ENCODE results near the gene PRRT1.
A peak's percentile ranks its signal among the peaks of the same experiment; 100 is the strongest.

The PRRT1 gene

GRCh38 chr6:32128751-32129296, 22.9 kb downstream of the PRRT1 start:
- TF ChIP-seq EGR1 (IDR thresholded peaks at IDR 0.05) (no peak), FOXM1 (IDR thresholded peaks at IDR 0.05; ENCODE audit: borderline replicate concordance, low read depth) (no peak), CEBPB (IDR thresholded peaks at IDR 0.05) (no peak), MAX (IDR thresholded peaks at IDR 0.05) (no peak), EP300 (IDR thresholded peaks at IDR 0.05; ENCODE audit: borderline replicate concordance) (no peak), TAF1 (IDR thresholded peaks at IDR 0.05; ENCODE audit: low read depth) (no peak), NFIC (IDR thresholded peaks at IDR 0.05) (no peak), ZBTB7A (IDR thresholded peaks at IDR 0.05; ENCODE audit: low read depth) (no peak), REST (IDR thresholded peaks at IDR 0.05; ENCODE audit: low read depth) (no peak), TEAD4 (IDR thresholded peaks at IDR 0.05) (no peak), USF1 (IDR thresholded peaks at IDR 0.05) (no peak), RAD21 (IDR thresholded peaks at IDR 0.05; ENCODE audit: low read depth) (no peak), TCF12 (IDR thresholded peaks at IDR 0.05; ENCODE audit: low read depth) (no peak), CREB1 (IDR thresholded peaks at IDR 0.05; ENCODE audit: low read depth) (no peak), YY1 (IDR thresholded peaks at IDR 0.05; ENCODE audit: low read depth) (no peak)

GRCh38 chr6:32127717-32128592, 23.8 kb downstream of the PRRT1 start, which contains the start of gene ATF6B:
Gene ATF6B, minus strand, starts transcription at chr6:32128246. Its CDS starts 39 bp downstream, at chr6:32128207.
- TF ChIP-seq MAX (IDR thresholded peaks at IDR 0.05) (no peak; the same call in 1 of the 2 replicates), REST (IDR thresholded peaks at IDR 0.05; ENCODE audit: low read depth) (no peak), TEAD4 (IDR thresholded peaks at IDR 0.05) (no peak), EP300 (IDR thresholded peaks at IDR 0.05; ENCODE audit: borderline replicate concordance) (no peak), CREB1 (IDR thresholded peaks at IDR 0.05; ENCODE audit: low read depth) (peak; percentile 60; the same call in 1 of the 2 replicates), YY1 (IDR thresholded peaks at IDR 0.05; ENCODE audit: low read depth) (peak; percentile 92), TAF1 (IDR thresholded peaks at IDR 0.05; ENCODE audit: low read depth) (peak; percentile 79), FOXM1 (IDR thresholded peaks at IDR 0.05; ENCODE audit: borderline replicate concordance, low read depth) (peak; percentile 34; the same call in 1 of the 2 replicates), CEBPB (IDR thresholded peaks at IDR 0.05) (no peak), EGR1 (IDR thresholded peaks at IDR 0.05) (peak; percentile 64), RAD21 (IDR thresholded peaks at IDR 0.05; ENCODE audit: low read depth) (no peak), TCF12 (IDR thresholded peaks at IDR 0.05; ENCODE audit: low read depth) (0 out of 2 replicates have a peak, but pooled peaks have one; percentile 41), ZBTB7A (IDR thresholded peaks at IDR 0.05; ENCODE audit: low read depth) (peak; percentile 59; the same call in 1 of the 2 replicates), USF1 (IDR thresholded peaks at IDR 0.05) (peak; percentile 95)

GRCh38 chr6:32127409-32127716, 24.4 kb downstream of the PRRT1 start:
- TF ChIP-seq TEAD4 (IDR thresholded peaks at IDR 0.05) (no peak), TAF1 (IDR thresholded peaks at IDR 0.05; ENCODE audit: low read depth) (no peak), NFIC (IDR thresholded peaks at IDR 0.05) (no peak), ZBTB7A (IDR thresholded peaks at IDR 0.05; ENCODE audit: low read depth) (no peak), FOXM1 (IDR thresholded peaks at IDR 0.05; ENCODE audit: borderline replicate concordance, low read depth) (no peak), CREB1 (IDR thresholded peaks at IDR 0.05; ENCODE audit: low read depth) (no peak), RAD21 (IDR thresholded peaks at IDR 0.05; ENCODE audit: low read depth) (no peak), CEBPB (IDR thresholded peaks at IDR 0.05) (no peak), EGR1 (IDR thresholded peaks at IDR 0.05) (no peak), EP300 (IDR thresholded peaks at IDR 0.05; ENCODE audit: borderline replicate concordance) (no peak), YY1 (IDR thresholded peaks at IDR 0.05; ENCODE audit: low read depth) (no peak), USF1 (IDR thresholded peaks at IDR 0.05) (no peak), TCF12 (IDR thresholded peaks at IDR 0.05; ENCODE audit: low read depth) (no peak)

GRCh38 chr6:32126880-32127279, 24.9 kb downstream of the PRRT1 start:
- TF ChIP-seq TEAD4 (IDR thresholded peaks at IDR 0.05) = no peak
- no peak for TF ChIP-seq TCF12 (IDR thresholded peaks at IDR 0.05; ENCODE audit: low read depth)
- no peak for TF ChIP-seq FOXM1 (IDR thresholded peaks at IDR 0.05; ENCODE audit: borderline replicate concordance, low read depth)
- no peak for TF ChIP-seq NFIC (IDR thresholded peaks at IDR 0.05)
- no peak for TF ChIP-seq EP300 (IDR thresholded peaks at IDR 0.05; ENCODE audit: borderline replicate concordance)
- no peak for TF ChIP-seq ZBTB7A (IDR thresholded peaks at IDR 0.05; ENCODE audit: low read depth)
- no peak for TF ChIP-seq YY1 (IDR thresholded peaks at IDR 0.05; ENCODE audit: low read depth)
- no peak for TF ChIP-seq CREB1 (IDR thresholded peaks at IDR 0.05; ENCODE audit: low read depth)
- TF ChIP-seq USF1 (IDR thresholded peaks at IDR 0.05) = no peak
- TF ChIP-seq RAD21 (IDR thresholded peaks at IDR 0.05; ENCODE audit: low read depth) = no peak
- no peak for TF ChIP-seq REST (IDR thresholded peaks at IDR 0.05; ENCODE audit: low read depth)
- TF ChIP-seq EGR1 (IDR thresholded peaks at IDR 0.05) = no peak
- TF ChIP-seq TAF1 (IDR thresholded peaks at IDR 0.05; ENCODE audit: low read depth) = no peak
- no peak for TF ChIP-seq MAX (IDR thresholded peaks at IDR 0.05)
